Hepatocyte (in vitro differentiated cells): ENCODE measurements around the gene ATXN2. TPM values are rescaled to one million over a fixed set of nuclear protein-coding genes. Genes with fewer than 3 reads are reported as not detected.

Source experiments
- DNase-seq: peaks from one replicate; pipeline ENCODE4 v3.0.0-alpha.2; 2016; ENCODE audit warnings: low spot score
- H2AFZ ChIP-seq: fragments of 200-600 bp; sonication (generic); 2 replicates; pipeline ENCODE4 v1.6.0; 2016; ENCODE audit warnings: antibody characterized with exemption, mild to moderate bottlenecking
- H3K27ac ChIP-seq: fragments of 200-600 bp; sonication (generic); 2 replicates; pipeline ENCODE4 v1.5.1; 2016; ENCODE audit warnings: mild to moderate bottlenecking
- H3K27me3 ChIP-seq: fragments of 200-600 bp; sonication (generic); 2 replicates; pipeline ENCODE4 v1.6.1; 2016
- H3K36me3 ChIP-seq: fragments of 200-600 bp; sonication (generic); replicated peaks from 2 replicates; pipeline ENCODE4 v1.5.1; 2016; ENCODE audit warnings: low read depth; ENCODE audit not compliant: insufficient read depth
- H3K4me1 ChIP-seq: fragments of 200-600 bp; sonication (generic); 2 replicates; pipeline ENCODE4 v1.5.1; 2016; ENCODE audit warnings: mild to moderate bottlenecking, moderate library complexity; ENCODE audit not compliant: insufficient read depth
- H3K4me2 ChIP-seq: fragments of 200-600 bp; sonication (generic); 2 replicates; pipeline ENCODE4 v1.6.0; 2016
- H3K4me3 ChIP-seq: fragments of 200-600 bp; sonication (generic); 2 replicates; pipeline ENCODE4 v1.5.1; 2016; ENCODE audit warnings: mild to moderate bottlenecking
- H3K79me2 ChIP-seq: fragments of 200-600 bp; sonication (generic); 2 replicates; pipeline ENCODE4 v1.6.0; 2017; ENCODE audit warnings: mild to moderate bottlenecking
- H3K9me2 ChIP-seq: fragments of 200-600 bp; sonication (generic); replicated peaks from 2 replicates; pipeline ENCODE4 v1.6.0; 2017; ENCODE audit warnings: mild to moderate bottlenecking; ENCODE audit not compliant: insufficient read depth
- H3K9me3 ChIP-seq: fragments of 200-600 bp; sonication (generic); 2 replicates; pipeline ENCODE4 v1.5.1; 2016; ENCODE audit warnings: low read depth, mild to moderate bottlenecking
- H4K20me1 ChIP-seq: fragments of 200-600 bp; sonication (generic); 2 replicates; pipeline ENCODE4 v1.6.0; 2016; ENCODE audit warnings: mild to moderate bottlenecking; ENCODE audit not compliant: insufficient read depth, poor library complexity, severe bottlenecking
- CTCF ChIP-seq: fragments of 200-600 bp; sonication (generic); IDR thresholded peaks from 2 replicates; pipeline ENCODE4 v1.5.1; 2016; ENCODE audit warnings: antibody characterized with exemption, mild to moderate bottlenecking; ENCODE audit not compliant: poor library complexity
- EZH2 ChIP-seq: fragments of 200-600 bp; sonication (generic); IDR thresholded peaks from 2 replicates; pipeline ENCODE4 v1.6.1; 2016; ENCODE audit warnings: antibody characterized with exemption, mild to moderate bottlenecking, borderline replicate concordance
- EZH2phosphoT487 ChIP-seq: fragments of 200-600 bp; sonication (generic); IDR thresholded peaks from one replicate; pipeline ENCODE4 v1.6.1; 2018; ENCODE audit warnings: antibody characterized with exemption, mild to moderate bottlenecking, low read depth, moderate library complexity; ENCODE audit not compliant: unreplicated experiment, severe bottlenecking
- WGBS: methylation state at CpG from one replicate; pipeline ENCODE4 v1.1.6; 2016; ENCODE audit warnings: low lambda C conversion rate; ENCODE audit errors: missing lambda C conversion rate; 5-methylcytosine and 5-hydroxymethylcytosine counted together
- polyA plus RNA-seq: library from polyadenylated mRNA; unstranded; fragments of >200 nt; fragmentation: Nextera tagmentation; extraction: Ambion mirVana; gene quantifications from 2 replicates; pipeline ENCODE4 v1.2.1, GENCODE V29; 2016
- total RNA-seq: library from RNA; depleted of rRNA; stranded (reverse); fragments of >200 nt; gene quantifications from 2 replicates; pipeline ENCODE4 v1.2.3, GENCODE V29; 2014

The ATXN2 gene
- total and polyA plus RNA-seq, 2 experiments from 2014 or later, result 36.9 to 47.9 TPM

DNA sequence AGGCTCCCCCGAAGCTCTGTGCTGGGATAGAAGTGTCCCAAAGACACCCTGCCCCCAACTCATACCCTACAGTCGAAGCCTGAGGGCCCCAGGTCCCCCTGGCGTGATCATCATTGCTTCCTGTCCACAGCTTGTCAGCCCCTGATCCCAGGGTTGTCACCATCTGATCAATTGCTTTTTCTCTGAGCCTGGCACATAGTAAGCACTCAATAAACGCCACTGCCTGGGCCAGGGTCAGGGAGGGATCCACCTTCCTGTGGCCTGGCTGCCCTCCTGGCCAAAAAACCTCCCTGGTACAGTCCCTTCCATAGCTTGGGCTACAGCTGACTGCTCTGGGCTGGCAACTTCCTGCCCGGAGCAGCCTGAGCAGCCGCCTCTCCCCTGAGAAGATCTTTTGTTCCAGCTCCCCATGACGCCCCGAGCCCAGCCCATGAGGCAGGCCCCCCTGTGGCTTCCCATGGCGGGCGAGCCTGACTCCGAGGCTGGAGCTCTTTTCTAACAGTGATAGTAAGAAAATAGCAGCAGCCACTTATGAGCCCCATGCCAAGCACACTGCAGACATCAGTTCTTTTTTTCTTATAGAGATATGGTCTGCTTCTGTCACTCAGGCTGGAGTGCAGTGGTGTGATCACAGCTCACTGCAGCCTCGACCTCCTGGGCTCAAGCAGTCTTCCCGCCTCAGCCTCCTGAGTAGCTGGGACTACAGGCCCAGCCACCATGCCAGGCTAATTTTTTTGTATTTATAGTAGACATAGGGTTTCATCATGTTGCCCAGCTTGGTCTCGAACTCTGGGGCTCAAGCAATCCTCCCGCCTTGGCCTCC is 186.9 kb downstream of the ATXN2 start:
- Histone ChIP-seq H3K4me1 (peaks cover 13% of the 10 kb centered on the region), H2AFZ (no peak overlapping the region), H3K9me2 (no peaks in the 10 kb centered on the region), H3K27me3 (no peaks in the 10 kb centered on the region), H3K9me3 (no peaks in the 10 kb centered on the region), H3K4me2 (no peak overlapping the region), H3K36me3 (no peaks in the 10 kb centered on the region), H4K20me1 (peaks cover 3% of the 10 kb centered on the region), H3K79me2 (peaks cover 29% of the 10 kb centered on the region), H3K27ac (no peak overlapping the region), H3K4me3 (no peak overlapping the region)
- WGBS, result 68% methylated on average over 15 of the region's 15 CpGs
- TF ChIP-seq CTCF, result no peak
- no peak for TF ChIP-seq EZH2
- no peak for DNase-seq

GRCh38 chr12:111411185-111411764 is 187.8 kb downstream of the ATXN2 start:
- no peaks in the 10 kb centered on the region for H3K9me2 ChIP-seq
- WGBS, result 83% methylated on average over 8 of the region's 8 CpGs
- no peak overlapping the region for H3K4me2 ChIP-seq
- no peaks in the 10 kb centered on the region for H3K27me3 ChIP-seq
- H3K79me2 ChIP-seq, result peaks cover 36% of the 10 kb centered on the region
- no peak overlapping the region for H3K4me3 ChIP-seq
- H3K27ac ChIP-seq, result no peak overlapping the region
- H3K4me1 ChIP-seq, result peaks cover 20% of the 10 kb centered on the region
- H3K36me3 ChIP-seq, result no peaks in the 10 kb centered on the region
- H4K20me1 ChIP-seq, result peaks cover 3% of the 10 kb centered on the region
- no peak for DNase-seq
- no peak overlapping the region for H2AFZ ChIP-seq
- TF ChIP-seq EZH2 (no peak), EZH2phosphoT487 (no peak), CTCF (no peak)
- no peaks in the 10 kb centered on the region for H3K9me3 ChIP-seq

DNA sequence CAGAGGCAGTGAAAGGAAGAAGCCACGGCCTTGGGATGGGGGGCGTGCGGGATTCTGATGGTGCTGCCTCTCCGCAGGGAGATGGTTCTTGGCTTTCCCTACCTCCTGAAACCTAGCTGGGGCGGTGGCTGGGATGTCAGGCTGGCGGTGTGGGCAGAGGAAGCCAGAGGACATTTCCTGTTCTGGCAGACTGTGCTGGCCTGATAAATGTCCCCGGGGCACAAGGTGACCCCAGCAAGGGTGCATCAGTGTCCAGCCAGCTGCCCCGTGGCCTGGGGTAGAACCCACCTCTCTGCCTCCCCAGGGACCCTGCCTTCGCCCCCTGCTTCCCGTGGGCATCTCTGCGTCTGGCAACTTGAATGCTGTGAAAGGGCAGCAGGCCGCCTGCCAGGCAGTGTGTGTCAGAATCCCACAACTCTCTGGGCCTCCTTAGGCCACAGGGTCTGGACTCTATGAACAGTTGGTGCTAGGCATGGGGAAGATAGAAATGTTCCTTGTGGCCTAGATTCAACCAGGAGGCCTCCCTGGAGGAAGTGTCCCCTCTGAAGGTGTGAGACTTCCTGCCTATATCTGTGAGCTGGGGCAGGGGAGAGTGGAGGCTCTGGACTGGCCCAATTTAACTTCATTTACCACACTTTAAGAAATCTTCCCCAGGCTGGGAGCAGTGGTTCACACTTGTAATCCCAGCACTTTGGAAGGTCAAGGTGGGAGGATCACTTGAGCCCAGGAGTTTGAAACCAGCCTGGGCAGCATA is 188.5 kb downstream of the ATXN2 start:
- H3K27ac ChIP-seq, result peak overlapping the region; percentile 20
- peaks cover 20% of the 10 kb centered on the region for H3K4me1 ChIP-seq
- no peaks in the 10 kb centered on the region for H3K9me3 ChIP-seq
- no peaks in the 10 kb centered on the region for H3K27me3 ChIP-seq
- no peak overlapping the region for H2AFZ ChIP-seq
- TF ChIP-seq CTCF (no peak), EZH2 (no peak), EZH2phosphoT487 (no peak)
- no peaks in the 10 kb centered on the region for H3K9me2 ChIP-seq
- DNase-seq, result no peak
- H3K4me3 ChIP-seq, result no peak overlapping the region
- H3K79me2 ChIP-seq, result peaks cover 39% of the 10 kb centered on the region
- H3K36me3 ChIP-seq, result no peaks in the 10 kb centered on the region
- 85% methylated on average over 12 of the region's 12 CpGs for WGBS
- peaks cover 3% of the 10 kb centered on the region for H4K20me1 ChIP-seq
- H3K4me2 ChIP-seq, result no peak overlapping the region
